K562 (cell line): ENCODE measurements around the gene CFD. TPM values are rescaled to one million over a fixed set of nuclear protein-coding genes. Genes with fewer than 3 reads are reported as not detected.

ENCODE experiments used
- CREB3 ChIP-seq: fragments of 450-650 bp; conservative IDR thresholded peaks from 2 replicates; pipeline ENCODE4 v1.6.1; 2016; ENCODE audit warnings: missing genetic modification characterization, low read depth, mild to moderate bottlenecking, missing compliant biosample characterization, moderate library complexity
- FOXA1 ChIP-seq: fragments of 450-650 bp; IDR thresholded peaks from 2 replicates; pipeline ENCODE4 v1.6.1; 2016; ENCODE audit warnings: mild to moderate bottlenecking, borderline replicate concordance
- HDAC8 ChIP-seq: fragments of 450-650 bp; IDR thresholded peaks from 2 replicates; pipeline ENCODE4 v1.6.1; 2016; ENCODE audit warnings: mild to moderate bottlenecking, missing genetic modification characterization, moderate library complexity, missing compliant biosample characterization
- HEY1 ChIP-seq: fragments of 250-450 bp; sonication (Bioruptor Pico); IDR thresholded peaks from 2 replicates; pipeline ENCODE4 v1.5.0; 2020; ENCODE audit warnings: mild to moderate bottlenecking, moderate library complexity, borderline replicate concordance
- HMGN3 ChIP-seq: IDR thresholded peaks from 2 replicates; pipeline ENCODE4 v1.6.1; 2011; ENCODE audit warnings: borderline replicate concordance, low read depth, mild to moderate bottlenecking, mixed read lengths, low read length; ENCODE audit not compliant: insufficient read length; ENCODE audit errors: extremely low read depth
- MAZ ChIP-seq, 2 experiments: fragments of 450-650 bp in 1 of 2; sonication (generic) in 1 of 2; formaldehyde crosslinking; IDR thresholded peaks in 1 of 2; conservative IDR thresholded peaks in 1 of 2; 2 replicates each; pipeline versions ENCODE4 v1.4.0 to v1.5.0; 2020; ENCODE audit warnings: mild to moderate bottlenecking in 1 of 2, missing genetic modification reagents in 1 of 2
- MXI1 ChIP-seq: IDR thresholded peaks from 2 replicates; pipeline ENCODE4 v1.6.1; 2011; ENCODE audit warnings: low read depth, mild to moderate bottlenecking, improper control_type of control experiment, low read length
- NRF1 ChIP-seq, 2 experiments: fragments of 450-650 bp; IDR thresholded peaks in 1 of 2; conservative IDR thresholded peaks in 1 of 2; 2 replicates each; pipeline ENCODE4 v1.6.1; 2014; ENCODE audit warnings: mild to moderate bottlenecking in 2 of 2
- PHF20 ChIP-seq: fragments of 450-650 bp; IDR thresholded peaks from 2 replicates; pipeline ENCODE4 v1.6.1; 2018; ENCODE audit not compliant: partially characterized antibody
- SMC3 ChIP-seq: conservative IDR thresholded peaks from 2 replicates; pipeline ENCODE4 v1.6.1; 2011; ENCODE audit warnings: low read depth, low read length, improper control_type of control experiment; ENCODE audit not compliant: insufficient read depth
- STAT5A ChIP-seq: IDR thresholded peaks from 2 replicates; pipeline ENCODE4 v1.6.1; 2012; ENCODE audit warnings: low read length, inconsistent platforms, borderline replicate concordance
- STAT6 ChIP-seq: sonication (generic); formaldehyde crosslinking; IDR thresholded peaks from 2 replicates; pipeline ENCODE4 v1.8.1; 2023; ENCODE audit warnings: mild to moderate bottlenecking, missing genetic modification reagents
- THRAP3 ChIP-seq: fragments of 450-650 bp; IDR thresholded peaks from 2 replicates; pipeline ENCODE4 v1.6.1; 2016; ENCODE audit warnings: mild to moderate bottlenecking, inconsistent platforms, borderline replicate concordance
- ZBTB5 ChIP-seq: fragments of 450-650 bp; IDR thresholded peaks from 2 replicates; pipeline ENCODE4 v1.6.1; 2017; ENCODE audit warnings: antibody characterized with exemption
- ZNF121 ChIP-seq: sonication (generic); formaldehyde crosslinking; conservative IDR thresholded peaks from 2 replicates; pipeline ENCODE4 v1.8.0; 2022; ENCODE audit warnings: missing genetic modification reagents
- ZNF24 ChIP-seq: fragments of 450-650 bp; IDR thresholded peaks from 2 replicates; pipeline ENCODE4 v1.6.1; 2016
- ZNF316 ChIP-seq: fragments of 450-650 bp; IDR thresholded peaks from 2 replicates; pipeline ENCODE4 v1.6.1; 2016
- ZNF780A ChIP-seq: fragments of 250-450 bp; sonication (Bioruptor Pico); IDR thresholded peaks from 2 replicates; pipeline ENCODE4 v1.5.0; 2021; ENCODE audit warnings: mild to moderate bottlenecking
- polyA plus RNA-seq, 8 experiments: library from polyadenylated mRNA; depleted of rRNA in 4 of 8; stranded (reverse) in 5 of 8; unstranded in 3 of 8; fragments of >200 nt; fragmentation: Nextera tagmentation in 2 of 8; fragmentation: Illumina TruSeq in 1 of 8; extraction: Ambion mirVana in 2 of 8; extraction: Trizol in 1 of 8; gene quantifications; 2 replicates each; pipeline versions ENCODE4 v1.2.1 to v1.2.3, GENCODE V29; 2011 to 2014; ENCODE audit warnings: inconsistent platforms in 1 of 8, missing spikeins in 1 of 8
- total RNA-seq, 7 experiments: library from RNA; depleted of rRNA in 6 of 7; stranded (reverse); fragments of >200 nt in 6 of 7; fragmentation: Illumina TruSeq in 2 of 7; extraction: Trizol in 2 of 7; gene quantifications; 2 replicates each; pipeline versions ENCODE4 v1.2.1 to v1.2.3, GENCODE V29; 2011 to 2021; ENCODE audit warnings: low replicate concordance in 1 of 7

CFD gene
- total and polyA plus RNA-seq, 9 of the 15 experiments (the other 6 are each of a cell fraction or from before 2014, with no cell fraction given), result 0.52 to 59.4 (median 7.6) TPM

- TF ChIP-seq STAT6 (CRISPR knock-in tag) (no peak), ZNF24 (no peak), HDAC8 (no peak), FOXA1 (no peak), NRF1 (conservative IDR thresholded peaks at IDR 0.05 in 1 of 2, IDR thresholded peaks at IDR 0.05 in 1 of 2) (peak; percentile 36 to 46; a peak in 2 of 4 replicates), HEY1 (CRISPR knock-in tag) (no peak), SMC3 (no peak), STAT5A (peak; percentile 71; the same call in 1 of the 2 replicates), HMGN3 (peak; percentile 100), ZNF121 (CRISPR knock-in tag) (no peak; the same call in 1 of the 2 replicates), CREB3 (no peak), ZNF780A (CRISPR knock-in tag) (no peak), ZBTB5 (no peak), MXI1 (0 out of 2 replicates have a peak, but pooled peaks have one; percentile 14), ZNF316 (no peak), THRAP3 (no peak), PHF20 (no peak), MAZ (CRISPR knock-in tag; conservative IDR thresholded peaks at IDR 0.05 in 1 of 2, IDR thresholded peaks at IDR 0.05 in 1 of 2) (peak; percentile 96 to 97)
Observed at GRCh38 chr19:907183-907853, 47.9 kb downstream of the CFD start (continued).
